IMR-90 (cell line): ENCODE results near the gene ORMDL2. TPM values are rescaled to one million over a fixed set of nuclear protein-coding genes. Genes with fewer than 3 reads are reported as not detected.

Source experiments
- ATAC-seq: fragments of 200-7000 bp; cut with Tn5 transposase; 2 replicates; pipeline ENCODE4 v1.9.1; 2020; ENCODE audit warnings: low read depth, mild to moderate bottlenecking, moderate library complexity
- BruUV-seq: library from RNA; stranded (reverse); fragments of 400-500 nt; replicated peaks from 2 replicates; lab custom pipeline; 2021; lab: Mats Ljungman, UMichigan
- CTCF ChIA-PET: fragments of 300-600 bp; formaldehyde crosslinking; extraction: SDS; loops from one replicate; lab custom pipeline; 2021; ENCODE audit warnings: antibody characterized with exemption; lab: Yijun Ruan, JAX
- POLR2A ChIA-PET: fragments of 300-600 bp; sonication (Branson Sonifier 250); formaldehyde crosslinking; loops from one replicate; lab custom pipeline; 2022; ENCODE audit warnings: antibody characterized with exemption; ENCODE audit not compliant: unreplicated experiment; lab: Charles Lee
- DNase-seq: peaks from one replicate; pipeline ENCODE4 v3.0.0; 2013
- H2AFZ ChIP-seq: replicated peaks from 2 replicates; pipeline ENCODE3; 2013; ENCODE audit warnings: low read length, mild to moderate bottlenecking; ENCODE audit not compliant: poor library complexity
- H2AK5ac ChIP-seq: 2 replicates; pipeline ENCODE4 v1.6.1; 2013; ENCODE audit warnings: low read depth, low read length, inconsistent platforms
- H2AK9ac ChIP-seq: replicated peaks from 2 replicates; pipeline ENCODE3; 2013; ENCODE audit warnings: mild to moderate bottlenecking, low read depth, low read length, moderate library complexity; ENCODE audit not compliant: poor library complexity
- H2BK120ac ChIP-seq: 2 replicates; pipeline ENCODE4 v1.6.1; 2013; ENCODE audit warnings: low read depth, low read length, inconsistent platforms
- H2BK15ac ChIP-seq: 3 replicates; pipeline ENCODE4 v1.6.1; 2013; ENCODE audit warnings: low read depth, low read length, inconsistent platforms
- H2BK20ac ChIP-seq: 2 replicates; pipeline ENCODE4 v1.6.1; 2013; ENCODE audit warnings: low read depth, mild to moderate bottlenecking, inconsistent platforms, low read length, moderate library complexity
- H2BK5ac ChIP-seq: 2 replicates; pipeline ENCODE4 v1.6.1; 2013; ENCODE audit warnings: mild to moderate bottlenecking, low read depth, low read length, inconsistent platforms; ENCODE audit not compliant: poor library complexity, severe bottlenecking
- H3K14ac ChIP-seq: replicated peaks from 2 replicates; pipeline ENCODE4 v1.6.1; 2013; ENCODE audit warnings: low read depth, low read length, inconsistent platforms
- H3K18ac ChIP-seq: 2 replicates; pipeline ENCODE4 v1.6.1; 2013; ENCODE audit warnings: low read depth, low read length, control low read depth
- H3K23ac ChIP-seq: 2 replicates; pipeline ENCODE4 v1.6.1; 2013; ENCODE audit warnings: low read depth, low read length, inconsistent platforms
- H3K27ac ChIP-seq: 2 replicates; pipeline ENCODE4 v1.5.1; 2013; ENCODE audit warnings: mild to moderate bottlenecking, control low read depth, low read length; ENCODE audit not compliant: insufficient read depth
- H3K27me3 ChIP-seq: 2 replicates; pipeline ENCODE4 v1.6.1; 2013; ENCODE audit warnings: low read length; ENCODE audit not compliant: control insufficient read depth, insufficient read depth
- H3K36me3 ChIP-seq: 2 replicates; pipeline ENCODE4 v1.6.1; 2013; ENCODE audit warnings: low read length, mixed read lengths; ENCODE audit not compliant: control insufficient read depth, insufficient read depth
- H3K4ac ChIP-seq: 2 replicates; pipeline ENCODE4 v1.6.1; 2013; ENCODE audit warnings: low read depth, low read length, inconsistent platforms
- H3K4me1 ChIP-seq: 2 replicates; pipeline ENCODE4 v1.6.1; 2013; ENCODE audit warnings: low read length, mixed read lengths; ENCODE audit not compliant: control insufficient read depth, insufficient read depth
- H3K4me2 ChIP-seq: 2 replicates; pipeline ENCODE4 v1.6.1; 2013; ENCODE audit warnings: low read depth, mild to moderate bottlenecking, control low read depth, low read length, moderate library complexity
- H3K4me3 ChIP-seq: 2 replicates; pipeline ENCODE4 v1.5.1; 2013; ENCODE audit warnings: low read depth, mild to moderate bottlenecking, control low read depth, low read length, moderate library complexity; ENCODE audit not compliant: insufficient read depth
- H3K56ac ChIP-seq: 2 replicates; pipeline ENCODE4 v1.6.1; 2013; ENCODE audit warnings: low read length, inconsistent platforms; ENCODE audit not compliant: insufficient read depth; ENCODE audit errors: extremely low read depth
- H3K79me1 ChIP-seq, 2 experiments: 2 replicates each; pipeline ENCODE4 v1.6.1; 2013; ENCODE audit warnings: low read length in 2 of 2, inconsistent platforms in 1 of 2, low read depth in 1 of 2
- H3K9ac ChIP-seq: 2 replicates; pipeline ENCODE4 v1.6.1; 2013; ENCODE audit warnings: low read depth, low read length, control low read depth
- H3K9me1 ChIP-seq: 2 replicates; pipeline ENCODE4 v1.6.1; 2013; ENCODE audit warnings: low read length, inconsistent platforms; ENCODE audit not compliant: insufficient read depth
- H3K9me3 ChIP-seq: 2 replicates; pipeline ENCODE4 v1.6.1; 2013; ENCODE audit warnings: low read length; ENCODE audit not compliant: control insufficient read depth, insufficient read depth
- H4K20me1 ChIP-seq: 2 replicates; pipeline ENCODE4 v1.6.1; 2013; ENCODE audit warnings: low read length, inconsistent platforms; ENCODE audit not compliant: insufficient read depth
- H4K5ac ChIP-seq: 2 replicates; pipeline ENCODE4 v1.6.1; 2013; ENCODE audit warnings: mild to moderate bottlenecking, low read depth, low read length, control low read depth
- H4K8ac ChIP-seq, 2 experiments: 2 replicates each; pipeline ENCODE4 v1.6.1; 2013; ENCODE audit warnings: low read depth in 2 of 2, low read length in 2 of 2, control low read depth in 1 of 2, inconsistent platforms in 1 of 2
- H4K91ac ChIP-seq: 2 replicates; pipeline ENCODE4 v1.6.1; 2013; ENCODE audit warnings: low read depth, low read length, inconsistent platforms; ENCODE audit not compliant: insufficient read depth
- BHLHE40 ChIP-seq: fragments of 150-350 bp; IDR thresholded peaks from 2 replicates; pipeline ENCODE4 v1.6.1; 2016; ENCODE audit warnings: mild to moderate bottlenecking, low read depth, low read length
- CTCF ChIP-seq: conservative IDR thresholded peaks from 2 replicates; pipeline ENCODE4 v1.5.1; 2012; ENCODE audit warnings: mild to moderate bottlenecking, low read depth, low read length, improper control_type of control experiment
- RAD21 ChIP-seq: IDR thresholded peaks from 2 replicates; pipeline ENCODE4 v1.6.1; 2012; ENCODE audit warnings: low read length, improper control_type of control experiment
- SMC3 ChIP-seq: fragments of 150-350 bp; IDR thresholded peaks from 2 replicates; pipeline ENCODE4 v1.6.1; 2016; ENCODE audit warnings: low read depth, mild to moderate bottlenecking, antibody characterized with exemption, low read length, moderate library complexity
- whole genome bisulfite sequencing, 2 experiments: methylation state at CpG; one replicate each; pipeline versions ENCODE4 v1.1.5 to v1.1.7; 2013; ENCODE audit warnings: missing lambda C conversion rate in 2 of 2; ENCODE audit not compliant: insufficient read length in 1 of 2; ENCODE audit errors: extremely low coverage in 2 of 2; 5-methylcytosine and 5-hydroxymethylcytosine counted together
- dilution Hi-C: fragments of 300-500 bp; cut with HindIII; formaldehyde crosslinking; loops from one replicate; pipeline ENCODE4 v1.14.3; 2018; ENCODE audit warnings: low sequenced_read_pairs; ENCODE audit not compliant: unreplicated experiment
- in situ Hi-C: fragments of 300-500 bp; cut with MboI; formaldehyde crosslinking; loops from 3 replicates; pipeline ENCODE4 v1.14.3; 2019; ENCODE audit warnings: low sequenced_read_pairs, inconsistent platforms, mixed read lengths
- intact Hi-C: fragments of 100-400 bp; cut with micrococcal nuclease; formaldehyde crosslinking; loops from 2 replicates; pipeline ENCODE4 v1.10.0; 2022
- polyA plus RNA-seq, 3 experiments: library from polyadenylated mRNA; depleted of rRNA; stranded (reverse); fragments of >200 nt; gene quantifications; 2 replicates each; pipeline ENCODE4 v1.2.3, GENCODE V29; 2012; ENCODE audit warnings: low replicate concordance in 1 of 3
- total RNA-seq: library from RNA; depleted of rRNA; stranded (reverse); fragments of >200 nt; gene quantifications from 2 replicates; pipeline ENCODE4 v1.2.3, GENCODE V29; 2012

Gene ORMDL2
- total and polyA plus RNA-seq, 2 of the 4 experiments (the other 2 are of a cell fraction): 20.4 to 39.7 TPM

DNA sequence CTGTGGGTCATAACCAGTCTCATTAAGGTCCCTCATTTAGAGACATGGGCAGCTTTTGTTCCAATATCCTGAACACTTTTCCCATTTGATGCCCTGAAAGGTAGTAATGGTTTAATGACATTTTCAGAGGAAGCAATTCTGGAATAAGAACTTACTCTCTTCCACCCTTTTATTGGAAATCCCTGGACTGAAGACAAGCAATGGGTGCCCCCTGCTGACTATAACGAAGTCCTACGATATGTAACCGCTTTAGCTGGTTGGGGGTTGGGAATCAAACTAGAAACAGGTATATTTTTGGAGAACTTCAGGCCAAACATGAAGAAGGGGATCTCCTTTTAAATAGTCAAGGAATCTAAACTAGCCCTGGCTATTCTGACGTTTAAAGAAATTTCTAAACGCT, 20.8 kb upstream of the ORMDL2 start:
- in situ Hi-C loops: no loop called here

More for the DNA sequence above, 20.8 kb upstream of the ORMDL2 start:
- ATAC-seq (peak; percentile 76), DNase-seq (peak; percentile 56)
- TF ChIP-seq BHLHE40 (no peak), RAD21 (peak; percentile 63), CTCF (peak; percentile 58), SMC3 (peak; percentile 66)
- Histone ChIP-seq H3K27me3 (no peaks in the 10 kb centered on the region), H3K79me1 (peaks cover 33 to 35% of the 10 kb centered on the region in 2 experiments), H3K4me1 (no peaks in the 10 kb centered on the region; the same call in 1 of the 2 replicates), H2BK5ac (no peak overlapping the region), H4K91ac (no peak overlapping the region), H2BK120ac (no peak overlapping the region), H3K23ac (no peak overlapping the region), H3K4ac (no peak overlapping the region), H2BK15ac (no peak overlapping the region), H3K4me2 (no peak overlapping the region), H3K56ac (no peak overlapping the region), H3K14ac (no peak overlapping the region), H2BK20ac (no peak overlapping the region), H2AK9ac (no peak overlapping the region), H3K4me3 (no peak overlapping the region), H4K20me1 (peaks cover 8% of the 10 kb centered on the region), H2AFZ (no peak overlapping the region), H3K18ac (no peak overlapping the region), H2AK5ac (no peak overlapping the region), H3K9ac (no peak overlapping the region), H4K8ac (no peak overlapping the region), H3K27ac (no peak overlapping the region), H3K9me3 (no peaks in the 10 kb centered on the region), H3K36me3 (peaks cover 34% of the 10 kb centered on the region), H3K9me1 (no peaks in the 10 kb centered on the region), H4K5ac (no peak overlapping the region)
- dilution Hi-C loops (no loop called here), intact Hi-C loops (loop anchor here (1.0 kb wide), 1 partner anchor 59 kb away; no protein-coding TSS in a partner anchor)
- no TSS peak for BruUV-seq
- ChIA-PET CTCF (interaction anchor here (0.5 to 2.8 kb wide), 5 partner anchors 8 to 58 kb away, joined by 3 to 7 read pairs (median 3); partner anchors contain the start of genes ORMDL2 and SARNP), POLR2A (interaction anchor here (0.6 kb wide), 1 partner anchor 40 kb away, joined by 3 read pairs; no protein-coding TSS in a partner anchor)
- WGBS, 2 experiments: 60% methylated on average over 2 of the region's 5 CpGs; no CpG with 5 or more reads in 1 of the 2 experiments
